Muscle layer of colon (tissue), 2 donors: ENCODE results near the gene ITGBL1.

ENCODE experiments used
- H3K27ac ChIP-seq: one replicate; pipeline ENCODE4 v1.7.0; 2013; ENCODE audit warnings: low read depth, mild to moderate bottlenecking, low read length, moderate library complexity
- H3K27me3 ChIP-seq, 2 donors: one replicate each; pipeline ENCODE4 v1.7.0; 2013; ENCODE audit warnings: low read length in 2 of 2, mild to moderate bottlenecking in 2 of 2; ENCODE audit not compliant: insufficient read depth in 2 of 2, control insufficient read depth in 1 of 2
- H3K36me3 ChIP-seq: one replicate; pipeline ENCODE4 v1.7.0; 2013; ENCODE audit warnings: mild to moderate bottlenecking, low read length; ENCODE audit not compliant: insufficient read depth
- H3K4me1 ChIP-seq: one replicate; pipeline ENCODE4 v1.7.0; 2013; ENCODE audit warnings: mild to moderate bottlenecking, low read length; ENCODE audit not compliant: insufficient read depth
- H3K4me3 ChIP-seq, 2 donors: one replicate each; pipeline ENCODE4 v1.7.0; 2013; ENCODE audit warnings: low read length in 2 of 2, low read depth in 1 of 2, mild to moderate bottlenecking in 1 of 2, moderate library complexity in 1 of 2
- H3K9ac ChIP-seq: one replicate; pipeline ENCODE4 v1.7.0; 2013; ENCODE audit warnings: low read length
- H3K9me3 ChIP-seq: one replicate; pipeline ENCODE4 v1.7.0; 2013; ENCODE audit warnings: mild to moderate bottlenecking, low read length
- donor health status: abdominal sarcoma.
- donor health status: Adenocarcinoma of cecum.

Gene ITGBL1

GRCh38 chr13:101686003-101686402 is 233.5 kb downstream of the ITGBL1 start:
- H3K36me3 ChIP-seq = no peaks in the 10 kb centered on the region
- no peaks in the 10 kb centered on the region for H3K27me3 ChIP-seq
- H3K9ac ChIP-seq = no peak overlapping the region

GRCh38 chr13:101690871-101691270 is 238.4 kb downstream of the ITGBL1 start:
- Histone ChIP-seq H3K4me1 (no peaks in the 10 kb centered on the region), H3K9me3 (no peaks in the 10 kb centered on the region), H3K4me3 (no peak overlapping the region), H3K27me3 (no peaks in the 10 kb centered on the region), H3K9ac (no peak overlapping the region), H3K36me3 (no peaks in the 10 kb centered on the region), H3K27ac (no peak overlapping the region)

More at GRCh38 chr13:101686003-101686402, 233.5 kb downstream of the ITGBL1 start:
- no peak overlapping the region for H3K27ac ChIP-seq
- no peaks in the 10 kb centered on the region for H3K9me3 ChIP-seq
- H3K4me3 ChIP-seq = no peak overlapping the region
- H3K4me1 ChIP-seq = no peaks in the 10 kb centered on the region

- Histone ChIP-seq H3K4me3 (no peak overlapping the region), H3K27ac (no peak overlapping the region), H3K27me3 (no peaks in the 10 kb centered on the region), H3K36me3 (no peaks in the 10 kb centered on the region), H3K9ac (no peak overlapping the region), H3K9me3 (no peaks in the 10 kb centered on the region), H3K4me1 (no peaks in the 10 kb centered on the region)
Measured at GRCh38 chr13:101691341-101691860, 238.9 kb downstream of the ITGBL1 start.

- no peak overlapping the region for H3K4me3 ChIP-seq
- H3K9me3 ChIP-seq = no peaks in the 10 kb centered on the region
- no peak overlapping the region for H3K9ac ChIP-seq
- H3K4me1 ChIP-seq = no peaks in the 10 kb centered on the region
- H3K36me3 ChIP-seq = no peaks in the 10 kb centered on the region
- no peak overlapping the region for H3K27ac ChIP-seq
- no peaks in the 10 kb centered on the region for H3K27me3 ChIP-seq
Measured at GRCh38 chr13:101695870-101696516, 243.5 kb downstream of the ITGBL1 start.

GRCh38 chr13:101697745-101698144 is 245.3 kb downstream of the ITGBL1 start:
- Histone ChIP-seq H3K4me3 (no peak overlapping the region), H3K36me3 (no peaks in the 10 kb centered on the region), H3K4me1 (no peaks in the 10 kb centered on the region), H3K27ac (no peak overlapping the region), H3K9me3 (no peaks in the 10 kb centered on the region), H3K27me3 (no peaks in the 10 kb centered on the region), H3K9ac (no peak overlapping the region)

GRCh38 chr13:101698400-101698799 is 245.9 kb downstream of the ITGBL1 start:
- H3K9ac ChIP-seq = no peak overlapping the region
- H3K27ac ChIP-seq = no peak overlapping the region

GRCh38 chr13:101700598-101700997 is 248.1 kb downstream of the ITGBL1 start:
- no peak overlapping the region for H3K27ac ChIP-seq

More at GRCh38 chr13:101698400-101698799, 245.9 kb downstream of the ITGBL1 start:
- no peaks in the 10 kb centered on the region for H3K9me3 ChIP-seq
- no peaks in the 10 kb centered on the region for H3K36me3 ChIP-seq
- H3K4me3 ChIP-seq = no peak overlapping the region
- H3K4me1 ChIP-seq = no peaks in the 10 kb centered on the region
- H3K27me3 ChIP-seq = no peaks in the 10 kb centered on the region

GRCh38 chr13:101703081-101703480 is 250.6 kb downstream of the ITGBL1 start:
- Histone ChIP-seq H3K36me3 (no peaks in the 10 kb centered on the region), H3K9me3 (no peaks in the 10 kb centered on the region), H3K27me3 (no peaks in the 10 kb centered on the region), H3K4me3 (no peak overlapping the region), H3K9ac (no peak overlapping the region), H3K4me1 (no peaks in the 10 kb centered on the region), H3K27ac (no peak overlapping the region)

More at GRCh38 chr13:101700598-101700997, 248.1 kb downstream of the ITGBL1 start:
- Histone ChIP-seq H3K27me3 (no peaks in the 10 kb centered on the region), H3K4me3 (no peak overlapping the region), H3K9me3 (no peaks in the 10 kb centered on the region), H3K9ac (no peak overlapping the region), H3K4me1 (no peaks in the 10 kb centered on the region), H3K36me3 (no peaks in the 10 kb centered on the region)

- Histone ChIP-seq H3K9ac (no peak overlapping the region), H3K4me3 (no peak overlapping the region), H3K36me3 (no peaks in the 10 kb centered on the region), H3K27ac (no peak overlapping the region), H3K4me1 (no peaks in the 10 kb centered on the region), H3K9me3 (no peaks in the 10 kb centered on the region), H3K27me3 (no peaks in the 10 kb centered on the region)
Measured at GRCh38 chr13:101703838-101704237, 251.4 kb downstream of the ITGBL1 start.

- no peak overlapping the region for H3K9ac ChIP-seq
- no peak overlapping the region for H3K27ac ChIP-seq
- no peak overlapping the region for H3K4me3 ChIP-seq
- no peaks in the 10 kb centered on the region for H3K27me3 ChIP-seq
- H3K9me3 ChIP-seq = no peaks in the 10 kb centered on the region
- H3K36me3 ChIP-seq = no peaks in the 10 kb centered on the region
- no peaks in the 10 kb centered on the region for H3K4me1 ChIP-seq
Measured at GRCh38 chr13:101706651-101707050, 254.2 kb downstream of the ITGBL1 start.

- H3K4me1 ChIP-seq = no peaks in the 10 kb centered on the region
- H3K27ac ChIP-seq = no peak overlapping the region
- H3K4me3 ChIP-seq = no peak overlapping the region
- no peaks in the 10 kb centered on the region for H3K27me3 ChIP-seq
- H3K9me3 ChIP-seq = no peaks in the 10 kb centered on the region
- H3K9ac ChIP-seq = no peak overlapping the region
- H3K36me3 ChIP-seq = no peaks in the 10 kb centered on the region
Measured at GRCh38 chr13:101707659-101708058, 255.2 kb downstream of the ITGBL1 start.

GRCh38 chr13:101708115-101708514 is 255.6 kb downstream of the ITGBL1 start:
- H3K4me3 ChIP-seq = no peak overlapping the region
- H3K36me3 ChIP-seq = no peaks in the 10 kb centered on the region
- no peaks in the 10 kb centered on the region for H3K4me1 ChIP-seq
- H3K27me3 ChIP-seq = no peaks in the 10 kb centered on the region
- H3K9me3 ChIP-seq = no peaks in the 10 kb centered on the region
- no peak overlapping the region for H3K27ac ChIP-seq
- no peak overlapping the region for H3K9ac ChIP-seq
